ENCODE data around the gene ARHGAP31.

Gene ARHGAP31

DNA sequence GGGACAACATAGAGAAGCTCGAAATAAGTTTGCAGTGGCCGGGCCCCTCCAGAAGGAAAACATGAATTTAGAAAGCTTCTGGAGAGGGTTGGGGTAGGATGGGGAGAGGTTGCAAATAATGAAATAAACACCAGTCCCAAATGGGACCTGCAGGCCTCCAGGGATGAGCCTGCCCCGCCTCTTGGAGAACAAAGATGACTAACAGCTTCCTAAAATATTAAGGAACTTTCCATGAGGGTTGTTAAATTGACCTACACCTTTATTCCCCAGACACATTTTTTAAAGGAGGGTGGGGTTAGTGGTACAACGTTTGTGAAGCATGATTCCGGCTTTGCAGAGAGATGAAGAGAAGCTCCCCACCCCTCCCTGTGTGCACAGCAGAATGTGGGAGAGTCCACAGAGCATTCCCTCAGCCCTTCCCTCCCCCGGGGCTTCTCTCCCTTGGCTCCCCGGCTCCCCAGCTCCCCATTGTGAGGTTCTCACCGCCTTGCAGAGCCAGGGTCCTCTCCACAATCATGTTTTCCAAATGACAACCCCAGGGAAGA, 84.1 kb downstream of the ARHGAP31 start:
- Histone ChIP-seq H3K27ac (ENCODE audit: low read length) (no peak overlapping the region), H2AFZ (ENCODE audit: low read depth, low read length) (no peak overlapping the region), H4K20me1 (ENCODE audit: insufficient read depth, low read length) (no peaks in the 10 kb centered on the region), H3K9me3 (ENCODE audit: insufficient read depth, low read length) (no peaks in the 10 kb centered on the region), H3K4me2 (ENCODE audit: low read length) (no peak overlapping the region), H3K4me3 (ENCODE audit: low read length) (no peak overlapping the region), H3K36me3 (replicated peaks; ENCODE audit: low read depth, low read length) (peaks cover 6% of the 10 kb centered on the region), H3K79me2 (ENCODE audit: low read length) (no peaks in the 10 kb centered on the region), H3K4me1 (ENCODE audit: low read length) (no peaks in the 10 kb centered on the region), H3K27me3 (ENCODE audit: low read depth, low read length) (no peaks in the 10 kb centered on the region), H3K9ac (ENCODE audit: low read length) (no peak overlapping the region)
- TF ChIP-seq, protein P1, sequence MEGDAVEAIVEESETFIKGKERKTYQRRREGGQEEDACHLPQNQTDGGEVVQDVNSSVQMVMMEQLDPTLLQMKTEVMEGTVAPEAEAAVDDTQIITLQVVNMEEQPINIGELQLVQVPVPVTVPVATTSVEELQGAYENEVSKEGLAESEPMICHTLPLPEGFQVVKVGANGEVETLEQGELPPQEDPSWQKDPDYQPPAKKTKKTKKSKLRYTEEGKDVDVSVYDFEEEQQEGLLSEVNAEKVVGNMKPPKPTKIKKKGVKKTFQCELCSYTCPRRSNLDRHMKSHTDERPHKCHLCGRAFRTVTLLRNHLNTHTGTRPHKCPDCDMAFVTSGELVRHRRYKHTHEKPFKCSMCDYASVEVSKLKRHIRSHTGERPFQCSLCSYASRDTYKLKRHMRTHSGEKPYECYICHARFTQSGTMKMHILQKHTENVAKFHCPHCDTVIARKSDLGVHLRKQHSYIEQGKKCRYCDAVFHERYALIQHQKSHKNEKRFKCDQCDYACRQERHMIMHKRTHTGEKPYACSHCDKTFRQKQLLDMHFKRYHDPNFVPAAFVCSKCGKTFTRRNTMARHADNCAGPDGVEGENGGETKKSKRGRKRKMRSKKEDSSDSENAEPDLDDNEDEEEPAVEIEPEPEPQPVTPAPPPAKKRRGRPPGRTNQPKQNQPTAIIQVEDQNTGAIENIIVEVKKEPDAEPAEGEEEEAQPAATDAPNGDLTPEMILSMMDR (IDR thresholded peaks at IDR 0.05; ENCODE audit: low read depth, low read length): no peak
- TF ChIP-seq EZH2phosphoT487 (IDR thresholded peaks at IDR 0.05; ENCODE audit: low read depth): no peak

DNA sequence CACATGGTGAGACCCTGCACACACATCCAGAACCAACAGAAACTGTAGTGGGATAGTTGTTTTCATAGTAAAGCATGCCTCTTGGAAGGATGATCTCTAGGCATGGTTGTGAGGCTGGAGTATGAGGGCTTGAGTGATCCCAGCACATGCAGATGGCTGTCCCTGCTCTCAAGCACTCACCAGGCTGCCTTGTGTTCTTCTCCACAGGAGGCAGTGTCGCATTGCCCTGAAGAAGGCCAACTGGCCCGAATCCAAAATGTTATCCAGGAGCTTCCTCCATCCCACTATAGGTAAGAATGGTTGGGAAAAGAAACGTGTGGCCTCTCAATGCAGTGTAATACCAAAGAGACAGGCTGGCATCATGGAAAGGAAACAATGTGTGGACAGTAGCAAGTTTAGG, 86.5 kb downstream of the ARHGAP31 start:
- no peaks in the 10 kb centered on the region for H3K79me2 ChIP-seq (ENCODE audit: low read length)
- H3K4me3 ChIP-seq (ENCODE audit: low read length): no peak overlapping the region
- TF ChIP-seq, protein P1 (IDR thresholded peaks at IDR 0.05; ENCODE audit: low read depth, low read length): no peak
- no peak for TF ChIP-seq EZH2phosphoT487 (IDR thresholded peaks at IDR 0.05; ENCODE audit: low read depth)
- H3K27ac ChIP-seq (ENCODE audit: low read length): no peak overlapping the region
- H3K9me3 ChIP-seq (ENCODE audit: insufficient read depth, low read length): no peaks in the 10 kb centered on the region
- no peaks in the 10 kb centered on the region for H3K27me3 ChIP-seq (ENCODE audit: low read depth, low read length)
- H3K9ac ChIP-seq (ENCODE audit: low read length): no peak overlapping the region
- no peak overlapping the region for H3K4me2 ChIP-seq (ENCODE audit: low read length)
- no peak overlapping the region for H2AFZ ChIP-seq (ENCODE audit: low read depth, low read length)
- H4K20me1 ChIP-seq (ENCODE audit: insufficient read depth, low read length): no peaks in the 10 kb centered on the region
- H3K4me1 ChIP-seq (ENCODE audit: low read length): no peaks in the 10 kb centered on the region
- H3K36me3 ChIP-seq (replicated peaks; ENCODE audit: low read depth, low read length): peaks cover 7% of the 10 kb centered on the region

DNA sequence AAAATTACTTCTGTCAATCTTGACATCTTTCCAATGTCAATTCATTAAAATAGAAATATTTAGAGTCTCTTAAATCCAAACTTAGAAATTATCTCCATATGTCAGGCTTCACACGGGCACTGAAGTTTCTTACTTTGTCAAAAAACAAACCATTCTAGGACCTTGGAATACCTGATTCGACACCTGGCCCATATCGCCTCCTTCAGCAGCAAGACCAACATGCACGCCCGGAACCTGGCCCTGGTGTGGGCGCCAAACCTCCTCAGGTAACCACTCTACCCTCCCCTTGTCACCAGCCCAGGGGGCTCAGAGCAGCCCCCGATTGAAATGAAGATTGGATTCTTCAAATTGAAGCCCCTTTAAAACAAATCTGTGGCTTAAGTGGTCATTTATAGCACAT, 88.0 kb downstream of the ARHGAP31 start:
- peaks cover 7% of the 10 kb centered on the region for H3K36me3 ChIP-seq (replicated peaks; ENCODE audit: low read depth, low read length)
- H3K79me2 ChIP-seq (ENCODE audit: low read length): no peaks in the 10 kb centered on the region
- H3K9me3 ChIP-seq (ENCODE audit: insufficient read depth, low read length): no peaks in the 10 kb centered on the region
- H3K27me3 ChIP-seq (ENCODE audit: low read depth, low read length): no peaks in the 10 kb centered on the region
- no peak overlapping the region for H3K27ac ChIP-seq (ENCODE audit: low read length)
- no peaks in the 10 kb centered on the region for H4K20me1 ChIP-seq (ENCODE audit: insufficient read depth, low read length)
- no peak overlapping the region for H3K9ac ChIP-seq (ENCODE audit: low read length)
- TF ChIP-seq, protein P1 (IDR thresholded peaks at IDR 0.05; ENCODE audit: low read depth, low read length): no peak
- no peak for TF ChIP-seq EZH2phosphoT487 (IDR thresholded peaks at IDR 0.05; ENCODE audit: low read depth)
- no peak overlapping the region for H2AFZ ChIP-seq (ENCODE audit: low read depth, low read length)
- no peak overlapping the region for H3K4me3 ChIP-seq (ENCODE audit: low read length)
- H3K4me1 ChIP-seq (ENCODE audit: low read length): no peaks in the 10 kb centered on the region
- H3K4me2 ChIP-seq (ENCODE audit: low read length): no peak overlapping the region

DNA sequence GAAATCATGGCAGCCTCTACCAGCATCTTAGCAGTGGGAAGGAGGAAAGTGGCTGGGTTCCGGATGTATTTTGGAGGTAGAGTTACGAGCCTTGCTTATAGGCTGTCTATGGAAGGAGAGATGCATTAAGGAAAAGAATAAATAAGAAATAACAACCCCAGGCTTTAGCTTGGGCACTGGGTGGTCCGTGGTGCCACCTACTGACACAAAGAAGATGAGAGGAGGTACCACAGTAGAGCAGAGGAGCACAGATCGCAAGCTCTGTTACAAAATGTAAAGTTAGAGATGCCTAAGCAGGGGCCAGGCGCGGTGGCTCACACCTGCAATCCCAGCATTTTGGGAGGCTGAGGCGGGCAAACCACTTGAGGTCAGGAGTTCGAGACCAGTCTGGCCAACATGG, 94.4 kb downstream of the ARHGAP31 start:
- H3K9me3 ChIP-seq (ENCODE audit: insufficient read depth, low read length): no peaks in the 10 kb centered on the region
- H3K4me3 ChIP-seq (ENCODE audit: low read length): no peak overlapping the region
- no peaks in the 10 kb centered on the region for H3K27me3 ChIP-seq (ENCODE audit: low read depth, low read length)
- H3K27ac ChIP-seq (ENCODE audit: low read length): no peak overlapping the region
- no peak for TF ChIP-seq EZH2phosphoT487 (IDR thresholded peaks at IDR 0.05; ENCODE audit: low read depth)
- TF ChIP-seq, protein P1 (IDR thresholded peaks at IDR 0.05; ENCODE audit: low read depth, low read length): peak; percentile 27
- H3K4me2 ChIP-seq (ENCODE audit: low read length): no peak overlapping the region
- H4K20me1 ChIP-seq (ENCODE audit: insufficient read depth, low read length): no peaks in the 10 kb centered on the region
- no peak overlapping the region for H2AFZ ChIP-seq (ENCODE audit: low read depth, low read length)
- H3K36me3 ChIP-seq (replicated peaks; ENCODE audit: low read depth, low read length): peaks cover 19% of the 10 kb centered on the region
- H3K9ac ChIP-seq (ENCODE audit: low read length): no peak overlapping the region
- no peaks in the 10 kb centered on the region for H3K79me2 ChIP-seq (ENCODE audit: low read length)
- H3K4me1 ChIP-seq (ENCODE audit: low read length): no peaks in the 10 kb centered on the region
